H9 (cell line): ENCODE measurements around the gene ZNF418. TPM values are rescaled to one million over a fixed set of nuclear protein-coding genes. Genes with fewer than 3 reads are reported as not detected.

ENCODE experiments used
- DNase-seq: peaks from one replicate; pipeline ENCODE4 v3.0.0-alpha.2; 2017
- H2AFZ ChIP-seq: one replicate; pipeline ENCODE4 v1.6.1; 2013; ENCODE audit warnings: mild to moderate bottlenecking, low read length, control low read depth, moderate library complexity
- H2AK5ac ChIP-seq: 2 replicates; pipeline ENCODE4 v1.6.1; 2013; ENCODE audit warnings: low read length, control low read depth, mixed read lengths; ENCODE audit not compliant: insufficient read length
- H2BK120ac ChIP-seq: one replicate; pipeline ENCODE4 v1.6.1; 2013; ENCODE audit warnings: low read depth, mild to moderate bottlenecking, low read length, control low read depth, inconsistent platforms; ENCODE audit not compliant: poor library complexity, severe bottlenecking
- H2BK12ac ChIP-seq: 2 replicates; pipeline ENCODE4 v1.6.1; 2013; ENCODE audit warnings: low read length, control low read depth, mixed read lengths, low read depth; ENCODE audit not compliant: insufficient read length
- H2BK15ac ChIP-seq: 2 replicates; pipeline ENCODE4 v1.6.1; 2013; ENCODE audit warnings: low read depth, low read length, control low read depth
- H2BK20ac ChIP-seq: one replicate; pipeline ENCODE4 v1.6.1; 2013; ENCODE audit warnings: low read depth, mild to moderate bottlenecking, low read length, control low read depth, inconsistent platforms; ENCODE audit not compliant: poor library complexity, severe bottlenecking
- H2BK5ac ChIP-seq: 2 replicates; pipeline ENCODE4 v1.6.1; 2013; ENCODE audit warnings: low read length, control low read depth, mixed read lengths; ENCODE audit not compliant: insufficient read length
- H3K14ac ChIP-seq: 2 replicates; pipeline ENCODE4 v1.6.1; 2013; ENCODE audit warnings: low read length, control low read depth; ENCODE audit not compliant: insufficient read depth
- H3K18ac ChIP-seq: 2 replicates; pipeline ENCODE4 v1.6.1; 2013; ENCODE audit warnings: low read depth, mild to moderate bottlenecking, mixed read lengths, low read length, control low read depth; ENCODE audit not compliant: insufficient read length
- H3K23ac ChIP-seq: 2 replicates; pipeline ENCODE4 v1.6.1; 2013; ENCODE audit warnings: low read length, control low read depth, mixed read lengths, low read depth; ENCODE audit not compliant: insufficient read length
- H3K23me2 ChIP-seq: 2 replicates; pipeline ENCODE4 v1.6.1; 2013; ENCODE audit warnings: low read depth, mild to moderate bottlenecking, mixed read lengths, low read length, control low read depth; ENCODE audit not compliant: insufficient read length, poor library complexity, severe bottlenecking
- H3K27ac ChIP-seq: 2 replicates; pipeline ENCODE4 v1.5.1; 2013; ENCODE audit warnings: low read length, control low read depth, mixed read lengths, low read depth; ENCODE audit not compliant: insufficient read length
- H3K27me3 ChIP-seq: 2 replicates; pipeline ENCODE4 v1.6.1; 2013; ENCODE audit warnings: low read length, control low read depth, inconsistent platforms; ENCODE audit not compliant: insufficient read depth
- H3K4ac ChIP-seq: 2 replicates; pipeline ENCODE4 v1.6.1; 2013; ENCODE audit warnings: low read depth, mild to moderate bottlenecking, control low read depth, inconsistent platforms, low read length, moderate library complexity
- H3K4me1 ChIP-seq: 2 replicates; pipeline ENCODE4 v1.6.1; 2013; ENCODE audit warnings: low read length, control low read depth, inconsistent platforms; ENCODE audit not compliant: insufficient read depth
- H3K4me2 ChIP-seq: 2 replicates; pipeline ENCODE4 v1.6.1; 2013; ENCODE audit warnings: low read length, control low read depth, mixed read lengths; ENCODE audit not compliant: insufficient read length, insufficient read depth
- H3K56ac ChIP-seq: 2 replicates; pipeline ENCODE4 v1.6.1; 2013; ENCODE audit warnings: low read depth, mild to moderate bottlenecking, mixed read lengths, low read length, control low read depth; ENCODE audit not compliant: insufficient read length
- H3K79me1 ChIP-seq: 2 replicates; pipeline ENCODE4 v1.6.1; 2013; ENCODE audit warnings: low read depth, mild to moderate bottlenecking, moderate library complexity, low read length, control low read depth, inconsistent platforms; ENCODE audit not compliant: insufficient read depth, poor library complexity, severe bottlenecking
- H3K79me2 ChIP-seq: 2 replicates; pipeline ENCODE4 v1.6.1; 2013; ENCODE audit warnings: low read length, control low read depth, inconsistent platforms; ENCODE audit not compliant: insufficient read depth
- H3K9ac ChIP-seq: 2 replicates; pipeline ENCODE4 v1.6.1; 2013; ENCODE audit warnings: low read length, control low read depth, mixed read lengths; ENCODE audit not compliant: insufficient read length; ENCODE audit errors: extremely low read depth
- H3K9me3 ChIP-seq: one replicate; pipeline ENCODE4 v1.6.1; 2013; ENCODE audit warnings: low read depth, low read length, inconsistent platforms; ENCODE audit not compliant: control insufficient read depth
- H3T11ph ChIP-seq: one replicate; pipeline ENCODE4 v1.6.1; 2013; ENCODE audit warnings: mild to moderate bottlenecking, low read length, control low read depth, inconsistent platforms
- H4K20me1 ChIP-seq: one replicate; pipeline ENCODE4 v1.6.1; 2013; ENCODE audit not compliant: control insufficient read depth, insufficient read length, insufficient read depth
- H4K5ac ChIP-seq: 2 replicates; pipeline ENCODE4 v1.6.1; 2013; ENCODE audit warnings: low read depth, mild to moderate bottlenecking, mixed read lengths, low read length, control low read depth; ENCODE audit not compliant: insufficient read length
- H4K8ac ChIP-seq: replicated peaks from 2 replicates; pipeline ENCODE4 v1.6.1; 2013; ENCODE audit warnings: low read length, control low read depth, mixed read lengths, low read depth; ENCODE audit not compliant: insufficient read length
- H4K91ac ChIP-seq: 2 replicates; pipeline ENCODE4 v1.6.1; 2013; ENCODE audit warnings: low read depth, mild to moderate bottlenecking, moderate library complexity, mixed read lengths, low read length, control low read depth; ENCODE audit not compliant: insufficient read length
- H3K27ac Mint-ChIP-seq, 3 experiments: 2 replicates in 2 of 3; 3 replicates in 1 of 3; pipeline ENCODE4 v1.8.0; 2020 to 2021; ENCODE audit warnings: mixed read lengths in 3 of 3, mild to moderate bottlenecking in 1 of 3, moderate library complexity in 1 of 3
- H3K27me3 Mint-ChIP-seq: 2 replicates; pipeline ENCODE4 v1.8.0; 2021; ENCODE audit warnings: low read depth, mild to moderate bottlenecking, moderate library complexity, mixed read lengths
- H3K36me3 Mint-ChIP-seq, 3 experiments: 2 replicates in 2 of 3; 3 replicates in 1 of 3; pipeline ENCODE4 v1.8.0; 2020 to 2021; ENCODE audit warnings: low read depth in 3 of 3, mixed read lengths in 3 of 3; ENCODE audit not compliant: insufficient read depth in 1 of 3
- H3K4me1 Mint-ChIP-seq, 2 experiments: 2 replicates each; pipeline ENCODE4 v1.8.0; 2020; ENCODE audit warnings: mixed read lengths in 2 of 2
- H3K4me3 Mint-ChIP-seq, 2 experiments: 2 replicates in 1 of 2; 3 replicates in 1 of 2; pipeline ENCODE4 v1.8.0; 2020 to 2021; ENCODE audit warnings: mild to moderate bottlenecking in 2 of 2, mixed read lengths in 2 of 2, moderate library complexity in 1 of 2
- H3K9me3 Mint-ChIP-seq, 2 experiments: 2 replicates in 1 of 2; 3 replicates in 1 of 2; pipeline ENCODE4 v1.8.0; 2020; ENCODE audit warnings: mild to moderate bottlenecking in 2 of 2, mixed read lengths in 2 of 2, moderate library complexity in 1 of 2
- WGBS: extraction: QIAGEN DNeasy Blood & Tissue Kit; methylation state at CpG from one replicate; pipeline ENCODE4 v1.1.7; 2013; ENCODE audit warnings: missing lambda C conversion rate, low lambda C conversion rate, mixed read lengths; ENCODE audit not compliant: insufficient read length; ENCODE audit errors: extremely low coverage; 5-methylcytosine and 5-hydroxymethylcytosine counted together
- total RNA-seq: library from RNA; stranded (reverse); gene quantifications from 2 replicates; pipeline ENCODE4 v1.2.1, GENCODE V29; 2021
- TF ChIP-seq, protein P1 (sequence below): fragments of 200-600 bp; sonication (generic); conservative IDR thresholded peaks from 3 replicates; pipeline ENCODE4 v1.8.0; 2021; ENCODE audit warnings: antibody characterized with exemption, mild to moderate bottlenecking

Gene ZNF418
- total RNA-seq, 1 experiment from 2014 or later = 26.2 TPM

DNA sequence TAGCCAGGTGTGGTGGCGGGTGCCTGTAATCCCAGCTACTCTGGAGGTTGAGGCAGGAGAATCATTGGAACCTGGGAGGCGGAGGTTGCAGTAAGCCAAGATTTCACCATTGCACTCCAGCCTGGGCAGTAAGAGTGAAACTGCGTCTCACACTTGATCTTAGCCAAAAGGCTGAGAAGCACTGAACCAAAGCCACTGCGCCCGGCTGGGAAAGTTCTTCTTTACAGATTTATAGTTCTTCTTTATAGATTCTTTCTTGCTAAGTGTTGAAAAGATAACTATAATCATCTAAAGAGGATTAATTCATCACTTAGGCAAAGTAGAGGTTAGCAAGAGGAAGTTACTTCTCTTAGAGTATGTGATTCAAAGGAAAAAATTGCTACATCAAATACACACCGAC, 29.9 kb downstream of the ZNF418 start:
- H2BK12ac ChIP-seq = no peak overlapping the region
- Mint-ChIP-seq H3K4me1 (peaks cover 0 to 3% of the 10 kb centered on the region in 2 experiments; a peak in 2 of 4 replicates), H3K36me3 (peaks cover 22 to 35% (median 27%) of the 10 kb centered on the region in 3 experiments; a peak in 6 of 7 replicates), H3K9me3 (no peaks in the 10 kb centered on the region), H3K4me3 (no peak overlapping the region), H3K27ac (no peak overlapping the region), H3K27me3 (no peaks in the 10 kb centered on the region)
- no peaks in the 10 kb centered on the region for H3K79me1 ChIP-seq
- WGBS = no CpG with 5 or more reads among the region's 6 CpGs
- no peak overlapping the region for H4K5ac ChIP-seq
- no peaks in the 10 kb centered on the region for H3K23me2 ChIP-seq
- no peak overlapping the region for H2AFZ ChIP-seq
- H2BK20ac ChIP-seq = no peak overlapping the region
- no peak overlapping the region for H4K8ac ChIP-seq
- H2BK5ac ChIP-seq = no peak overlapping the region
- H3K23ac ChIP-seq = no peak overlapping the region
- no peak overlapping the region for H4K91ac ChIP-seq
- no peak overlapping the region for H2AK5ac ChIP-seq
- H3K79me2 ChIP-seq = no peaks in the 10 kb centered on the region
- no peak overlapping the region for H2BK15ac ChIP-seq
- H3K18ac ChIP-seq = no peak overlapping the region
- H3K4ac ChIP-seq = no peak overlapping the region
- H3K9ac ChIP-seq = no peak overlapping the region
- H2BK120ac ChIP-seq = no peak overlapping the region
- no peaks in the 10 kb centered on the region for H3K4me1 ChIP-seq
- H3K27ac ChIP-seq = no peak overlapping the region
- H3K27me3 ChIP-seq = no peaks in the 10 kb centered on the region
- no peak overlapping the region for H3K56ac ChIP-seq
- H3K9me3 ChIP-seq = no peaks in the 10 kb centered on the region
- no peak overlapping the region for H3T11ph ChIP-seq
- no peak for DNase-seq
- TF ChIP-seq, protein P1, sequence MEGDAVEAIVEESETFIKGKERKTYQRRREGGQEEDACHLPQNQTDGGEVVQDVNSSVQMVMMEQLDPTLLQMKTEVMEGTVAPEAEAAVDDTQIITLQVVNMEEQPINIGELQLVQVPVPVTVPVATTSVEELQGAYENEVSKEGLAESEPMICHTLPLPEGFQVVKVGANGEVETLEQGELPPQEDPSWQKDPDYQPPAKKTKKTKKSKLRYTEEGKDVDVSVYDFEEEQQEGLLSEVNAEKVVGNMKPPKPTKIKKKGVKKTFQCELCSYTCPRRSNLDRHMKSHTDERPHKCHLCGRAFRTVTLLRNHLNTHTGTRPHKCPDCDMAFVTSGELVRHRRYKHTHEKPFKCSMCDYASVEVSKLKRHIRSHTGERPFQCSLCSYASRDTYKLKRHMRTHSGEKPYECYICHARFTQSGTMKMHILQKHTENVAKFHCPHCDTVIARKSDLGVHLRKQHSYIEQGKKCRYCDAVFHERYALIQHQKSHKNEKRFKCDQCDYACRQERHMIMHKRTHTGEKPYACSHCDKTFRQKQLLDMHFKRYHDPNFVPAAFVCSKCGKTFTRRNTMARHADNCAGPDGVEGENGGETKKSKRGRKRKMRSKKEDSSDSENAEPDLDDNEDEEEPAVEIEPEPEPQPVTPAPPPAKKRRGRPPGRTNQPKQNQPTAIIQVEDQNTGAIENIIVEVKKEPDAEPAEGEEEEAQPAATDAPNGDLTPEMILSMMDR = no peak
- no peak overlapping the region for H3K14ac ChIP-seq
- no peaks in the 10 kb centered on the region for H4K20me1 ChIP-seq
- H3K4me2 ChIP-seq = no peak overlapping the region
